MM.1S (cell line): ENCODE results near the gene ADAMTS13.

Experiments
- DNase-seq: peaks from one replicate; pipeline ENCODE4 v3.0.0-alpha.2; 2015
- H2AFZ ChIP-seq: fragments of 300-600 bp; sonication (generic); 2 replicates; pipeline ENCODE4 v1.6.0; 2016; ENCODE audit warnings: antibody characterized with exemption, low read length
- H3F3A ChIP-seq: fragments of 300-600 bp; sonication (generic); 2 replicates; pipeline ENCODE4 v1.6.1; 2016; ENCODE audit warnings: mild to moderate bottlenecking, antibody characterized with exemption, low read length, moderate library complexity, mixed read lengths; ENCODE audit not compliant: insufficient read depth
- H3K27ac ChIP-seq: fragments of 300-600 bp; sonication (generic); 2 replicates; pipeline ENCODE4 v1.5.1; 2016; ENCODE audit warnings: mild to moderate bottlenecking, low read length
- H3K27me3 ChIP-seq: fragments of 300-600 bp; sonication (generic); replicated peaks from 2 replicates; pipeline ENCODE4 v1.6.0; 2016; ENCODE audit warnings: low read length; ENCODE audit not compliant: insufficient read depth
- H3K36me3 ChIP-seq: fragments of 300-600 bp; sonication (generic); replicated peaks from 2 replicates; pipeline ENCODE4 v1.6.1; 2016; ENCODE audit warnings: mild to moderate bottlenecking, low read length, mixed read lengths; ENCODE audit not compliant: insufficient read depth
- H3K4me1 ChIP-seq: fragments of 300-600 bp; sonication (generic); 2 replicates; pipeline ENCODE4 v1.6.1; 2016; ENCODE audit warnings: low read length, mixed read lengths
- H3K4me2 ChIP-seq: fragments of 300-600 bp; sonication (generic); 2 replicates; pipeline ENCODE4 v1.6.0; 2016; ENCODE audit warnings: low read depth, low read length
- H3K4me3 ChIP-seq: fragments of 300-600 bp; sonication (generic); 2 replicates; pipeline ENCODE4 v1.5.1; 2016; ENCODE audit warnings: low read length, mixed read lengths
- H3K79me2 ChIP-seq: fragments of 300-600 bp; sonication (generic); 2 replicates; pipeline ENCODE4 v1.6.1; 2016; ENCODE audit warnings: mixed run types, low read length, mixed read lengths
- H3K9ac ChIP-seq: fragments of 300-600 bp; sonication (generic); 2 replicates; pipeline ENCODE4 v1.6.1; 2016; ENCODE audit warnings: low read length, mixed read lengths
- H3K9me2 ChIP-seq: fragments of 300-600 bp; sonication (generic); replicated peaks from 2 replicates; pipeline ENCODE4 v1.6.1; 2016; ENCODE audit warnings: mild to moderate bottlenecking, low read length, mixed read lengths; ENCODE audit not compliant: insufficient read depth
- H3K9me3 ChIP-seq: fragments of 300-600 bp; sonication (generic); replicated peaks from 2 replicates; pipeline ENCODE4 v1.6.1; 2016; ENCODE audit warnings: mild to moderate bottlenecking, low read length, mixed read lengths; ENCODE audit not compliant: insufficient read depth
- H4K20me1 ChIP-seq: fragments of 300-600 bp; sonication (generic); 2 replicates; pipeline ENCODE4 v1.6.1; 2016; ENCODE audit warnings: mild to moderate bottlenecking, low read length, moderate library complexity, mixed read lengths; ENCODE audit not compliant: insufficient read depth
- EZH2 ChIP-seq: fragments of 300-600 bp; sonication (generic); optimal IDR thresholded peaks from 2 replicates; pipeline ENCODE3; 2017; ENCODE audit warnings: low read depth, mild to moderate bottlenecking, antibody characterized with exemption, low read length, mixed read lengths
- EZH2phosphoT487 ChIP-seq: fragments of 300-600 bp; sonication (generic); IDR thresholded peaks from 2 replicates; pipeline ENCODE4 v1.6.1; 2018; ENCODE audit warnings: antibody characterized with exemption, low read length
- TF ChIP-seq, protein P1 (sequence below): fragments of 300-600 bp; sonication (generic); IDR thresholded peaks from 2 replicates; pipeline ENCODE4 v1.5.1; 2016; ENCODE audit warnings: antibody characterized with exemption, low read length, mixed read lengths

The ADAMTS13 gene

GRCh38 chr9:133468777-133469421, 46.7 kb downstream of the ADAMTS13 start:
- H3F3A ChIP-seq = no peaks in the 10 kb centered on the region
- H3K4me3 ChIP-seq = no peak overlapping the region
- no peaks in the 10 kb centered on the region for H3K9me3 ChIP-seq
- no peaks in the 10 kb centered on the region for H4K20me1 ChIP-seq
- no peak overlapping the region for H3K9ac ChIP-seq
- H3K27me3 ChIP-seq = peaks cover 30% of the 10 kb centered on the region
- no peak overlapping the region for H3K4me2 ChIP-seq
- DNase-seq = no peak
- H3K4me1 ChIP-seq = no peaks in the 10 kb centered on the region
- no peak overlapping the region for H2AFZ ChIP-seq
- no peaks in the 10 kb centered on the region for H3K36me3 ChIP-seq
- no peak overlapping the region for H3K27ac ChIP-seq
- TF ChIP-seq, protein P1, sequence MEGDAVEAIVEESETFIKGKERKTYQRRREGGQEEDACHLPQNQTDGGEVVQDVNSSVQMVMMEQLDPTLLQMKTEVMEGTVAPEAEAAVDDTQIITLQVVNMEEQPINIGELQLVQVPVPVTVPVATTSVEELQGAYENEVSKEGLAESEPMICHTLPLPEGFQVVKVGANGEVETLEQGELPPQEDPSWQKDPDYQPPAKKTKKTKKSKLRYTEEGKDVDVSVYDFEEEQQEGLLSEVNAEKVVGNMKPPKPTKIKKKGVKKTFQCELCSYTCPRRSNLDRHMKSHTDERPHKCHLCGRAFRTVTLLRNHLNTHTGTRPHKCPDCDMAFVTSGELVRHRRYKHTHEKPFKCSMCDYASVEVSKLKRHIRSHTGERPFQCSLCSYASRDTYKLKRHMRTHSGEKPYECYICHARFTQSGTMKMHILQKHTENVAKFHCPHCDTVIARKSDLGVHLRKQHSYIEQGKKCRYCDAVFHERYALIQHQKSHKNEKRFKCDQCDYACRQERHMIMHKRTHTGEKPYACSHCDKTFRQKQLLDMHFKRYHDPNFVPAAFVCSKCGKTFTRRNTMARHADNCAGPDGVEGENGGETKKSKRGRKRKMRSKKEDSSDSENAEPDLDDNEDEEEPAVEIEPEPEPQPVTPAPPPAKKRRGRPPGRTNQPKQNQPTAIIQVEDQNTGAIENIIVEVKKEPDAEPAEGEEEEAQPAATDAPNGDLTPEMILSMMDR = no peak
- no peak for TF ChIP-seq EZH2
- TF ChIP-seq EZH2phosphoT487 = no peak
- H3K79me2 ChIP-seq = no peaks in the 10 kb centered on the region
- H3K9me2 ChIP-seq = no peaks in the 10 kb centered on the region

DNA sequence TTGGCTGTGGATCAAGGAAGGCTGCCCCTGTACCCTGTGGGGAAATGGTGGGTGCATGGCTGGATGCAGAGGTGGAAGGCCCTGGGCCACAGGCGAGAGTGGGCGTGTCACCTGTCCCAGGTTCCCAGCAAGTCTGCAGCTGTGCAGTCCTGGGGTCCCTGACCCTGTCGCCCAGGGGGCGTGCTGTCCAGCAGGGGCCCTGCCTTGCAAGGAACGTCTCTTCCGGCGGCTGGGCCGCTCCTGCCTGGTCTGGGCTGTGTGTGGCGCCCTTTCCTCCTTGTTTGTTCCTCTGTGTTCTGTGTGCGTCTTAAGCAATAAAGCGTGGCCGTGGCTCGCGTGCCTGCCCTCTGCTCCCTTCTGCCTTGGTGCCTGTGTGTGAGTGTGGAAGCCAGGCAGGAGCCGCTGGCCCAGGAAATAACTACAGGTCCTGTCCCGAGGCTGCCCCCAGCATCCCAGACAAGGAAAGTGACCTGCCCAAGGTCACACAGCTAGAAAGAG, 48.3 kb downstream of the ADAMTS13 start:
- Histone ChIP-seq H4K20me1 (no peaks in the 10 kb centered on the region), H3K4me3 (no peak overlapping the region), H3K9ac (no peak overlapping the region), H3K36me3 (no peaks in the 10 kb centered on the region), H3K9me2 (no peaks in the 10 kb centered on the region), H3F3A (no peaks in the 10 kb centered on the region), H3K9me3 (no peaks in the 10 kb centered on the region), H3K27me3 (peaks cover 24% of the 10 kb centered on the region), H2AFZ (no peak overlapping the region), H3K27ac (no peak overlapping the region), H3K4me1 (no peaks in the 10 kb centered on the region), H3K79me2 (no peaks in the 10 kb centered on the region), H3K4me2 (no peak overlapping the region)
- TF ChIP-seq EZH2phosphoT487 (no peak), EZH2 (no peak)
- TF ChIP-seq, protein P1 = no peak
- DNase-seq = no peak

DNA sequence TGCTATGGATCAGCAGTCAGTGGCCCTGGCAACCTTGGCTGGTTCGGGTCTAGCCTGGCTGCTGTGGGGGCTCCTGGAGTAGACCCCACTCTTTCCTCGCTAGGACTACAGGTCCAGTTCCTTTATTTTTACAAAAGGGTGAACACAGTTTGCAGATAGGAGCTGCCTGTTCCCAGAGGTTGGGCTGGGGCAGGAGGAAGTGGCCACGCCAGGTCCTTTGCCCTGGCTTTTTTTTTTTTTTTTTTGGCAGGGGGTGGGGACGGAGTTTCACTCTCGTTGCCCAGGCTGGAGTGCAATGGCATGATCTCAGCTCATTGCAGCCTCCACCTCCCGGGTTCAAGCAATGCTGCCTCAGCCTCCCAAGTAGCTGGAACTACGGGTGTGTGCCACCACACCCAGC, 48.8 kb downstream of the ADAMTS13 start:
- Histone ChIP-seq H3K27me3 (peaks cover 19% of the 10 kb centered on the region; the same call in 1 of the 2 replicates), H3K9me2 (no peaks in the 10 kb centered on the region), H3K4me2 (no peak overlapping the region), H3K9ac (no peak overlapping the region), H3K9me3 (no peaks in the 10 kb centered on the region), H2AFZ (no peak overlapping the region), H3F3A (no peaks in the 10 kb centered on the region), H3K36me3 (no peaks in the 10 kb centered on the region), H3K4me3 (no peak overlapping the region), H3K79me2 (no peaks in the 10 kb centered on the region), H3K27ac (no peak overlapping the region), H3K4me1 (no peaks in the 10 kb centered on the region), H4K20me1 (no peaks in the 10 kb centered on the region)
- TF ChIP-seq EZH2 = no peak
- TF ChIP-seq, protein P1 = no peak
- no peak for TF ChIP-seq EZH2phosphoT487
- no peak for DNase-seq
